K562 (cell line): ENCODE data around the gene SKIC8. TPM values are rescaled to one million over a fixed set of nuclear protein-coding genes. Genes with fewer than 3 reads are reported as not detected.

ENCODE experiments used
- HNRNPLL ChIP-seq: fragments of 200-400 bp; formaldehyde crosslinking; IDR thresholded peaks from 2 replicates; pipeline ENCODE4 v1.6.1; 2017; ENCODE audit warnings: low read length, low read depth, mild to moderate bottlenecking; ENCODE audit not compliant: poor library complexity, severe bottlenecking
- NCOA4 ChIP-seq: fragments of 450-650 bp; IDR thresholded peaks from 2 replicates; pipeline ENCODE4 v1.6.1; 2018; ENCODE audit warnings: mild to moderate bottlenecking; ENCODE audit not compliant: partially characterized antibody
- RAD21 ChIP-seq, 2 experiments: fragments of 250-450 bp in 1 of 2; fragments of 450-650 bp in 1 of 2; sonication (Bioruptor Pico) in 1 of 2; formaldehyde crosslinking in 1 of 2; IDR thresholded peaks in 1 of 2; conservative IDR thresholded peaks in 1 of 2; 2 replicates each; pipeline versions ENCODE4 v1.4.0 to v1.8.0; 2020 to 2022; ENCODE audit warnings: mild to moderate bottlenecking in 2 of 2, moderate library complexity in 1 of 2
- RBM14 ChIP-seq: fragments of 200-400 bp; formaldehyde crosslinking; IDR thresholded peaks from 2 replicates; pipeline ENCODE4 v1.6.1; 2018; ENCODE audit warnings: low read depth, mild to moderate bottlenecking, low read length, moderate library complexity, borderline replicate concordance; ENCODE audit not compliant: insufficient read depth
- SMAD2 ChIP-seq: fragments of 150-350 bp; IDR thresholded peaks from 2 replicates; pipeline ENCODE4 v1.6.1; 2014; ENCODE audit warnings: low read depth, mild to moderate bottlenecking, low read length
- SOX6 ChIP-seq: fragments of 450-650 bp; IDR thresholded peaks from 2 replicates; pipeline ENCODE4 v1.6.1; 2014; ENCODE audit warnings: mild to moderate bottlenecking
- ZEB2 ChIP-seq: fragments of 450-650 bp; IDR thresholded peaks from 2 replicates; pipeline ENCODE4 v1.6.1; 2016
- ZFPM2 ChIP-seq: fragments of 250-450 bp; sonication (Bioruptor Pico); IDR thresholded peaks from 2 replicates; pipeline ENCODE4 v1.5.1; 2022; ENCODE audit warnings: mild to moderate bottlenecking
- ZNF212 ChIP-seq: fragments of 450-650 bp; formaldehyde crosslinking; IDR thresholded peaks from 2 replicates; pipeline ENCODE4 v1.4.0; 2020; ENCODE audit warnings: mild to moderate bottlenecking
- ZNF695 ChIP-seq: fragments of 450-650 bp; formaldehyde crosslinking; IDR thresholded peaks from 2 replicates; pipeline ENCODE4 v1.4.0; 2020; ENCODE audit warnings: mild to moderate bottlenecking, moderate library complexity
- polyA plus RNA-seq, 8 experiments: library from polyadenylated mRNA; depleted of rRNA in 4 of 8; stranded (reverse) in 5 of 8; unstranded in 3 of 8; fragments of >200 nt; fragmentation: Nextera tagmentation in 2 of 8; fragmentation: Illumina TruSeq in 1 of 8; extraction: Ambion mirVana in 2 of 8; extraction: Trizol in 1 of 8; gene quantifications; 2 replicates each; pipeline versions ENCODE4 v1.2.1 to v1.2.3, GENCODE V29; 2011 to 2014; ENCODE audit warnings: inconsistent platforms in 1 of 8, missing spikeins in 1 of 8
- total RNA-seq, 7 experiments: library from RNA; depleted of rRNA in 6 of 7; stranded (reverse); fragments of >200 nt in 6 of 7; fragmentation: Illumina TruSeq in 2 of 7; extraction: Trizol in 2 of 7; gene quantifications; 2 replicates each; pipeline versions ENCODE4 v1.2.1 to v1.2.3, GENCODE V29; 2011 to 2021; ENCODE audit warnings: low replicate concordance in 1 of 7
- TF ChIP-seq, protein P1 (sequence below): IDR thresholded peaks from 2 replicates; pipeline ENCODE4 v1.6.1; 2011; ENCODE audit warnings: borderline replicate concordance, low read depth, mild to moderate bottlenecking, moderate library complexity, low read length; ENCODE audit not compliant: insufficient read depth, poor library complexity, severe bottlenecking
- TF ChIP-seq, protein P2 (sequence below): fragments of 250-450 bp; sonication (Bioruptor Pico); IDR thresholded peaks from 2 replicates; pipeline ENCODE4 v1.5.0; 2021; ENCODE audit warnings: mild to moderate bottlenecking, borderline replicate concordance
- TF ChIP-seq, protein P3 (sequence below): fragments of 450-650 bp; IDR thresholded peaks from 2 replicates; pipeline ENCODE4 v1.6.1; 2016
- TF ChIP-seq, protein P4 (sequence below): fragments of 250-450 bp; sonication (Bioruptor Pico); IDR thresholded peaks from 2 replicates; pipeline ENCODE4 v1.4.0; 2020

Gene SKIC8
- total and polyA plus RNA-seq, 9 of the 15 experiments (the other 6 are each of a cell fraction or from before 2014, with no cell fraction given): 79.5 to 389 (median 146) TPM

DNA sequence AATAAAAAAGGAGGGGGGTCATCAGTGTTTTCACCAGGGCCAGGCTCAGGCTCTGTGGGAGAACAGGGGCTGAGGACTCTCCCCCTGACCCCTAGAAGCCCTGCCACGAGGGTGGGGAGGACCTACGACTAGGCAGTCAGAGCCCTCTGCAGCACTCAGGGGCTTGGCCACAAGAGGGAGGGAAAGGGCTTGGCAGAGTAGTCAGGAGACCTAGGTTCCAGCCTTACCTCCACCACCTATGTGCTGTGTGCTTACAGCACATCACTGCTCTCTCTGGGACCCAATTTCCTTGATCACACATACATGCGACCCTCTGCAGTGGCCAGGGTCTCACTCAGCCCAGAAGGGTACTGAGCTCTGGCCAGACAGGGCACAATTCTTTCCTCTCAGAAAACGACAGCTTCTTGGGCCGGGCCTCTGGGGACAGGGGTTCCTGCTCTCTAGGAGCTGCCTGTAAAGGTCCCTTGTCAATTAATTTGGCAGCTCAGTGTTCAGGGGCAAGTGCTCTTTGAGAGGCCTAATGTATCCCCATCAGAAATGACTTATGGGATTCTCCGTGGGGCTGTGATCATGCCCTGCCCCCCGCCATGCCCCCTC is 16.4 kb upstream of the SKIC8 start (continued):
- TF ChIP-seq, protein P1, sequence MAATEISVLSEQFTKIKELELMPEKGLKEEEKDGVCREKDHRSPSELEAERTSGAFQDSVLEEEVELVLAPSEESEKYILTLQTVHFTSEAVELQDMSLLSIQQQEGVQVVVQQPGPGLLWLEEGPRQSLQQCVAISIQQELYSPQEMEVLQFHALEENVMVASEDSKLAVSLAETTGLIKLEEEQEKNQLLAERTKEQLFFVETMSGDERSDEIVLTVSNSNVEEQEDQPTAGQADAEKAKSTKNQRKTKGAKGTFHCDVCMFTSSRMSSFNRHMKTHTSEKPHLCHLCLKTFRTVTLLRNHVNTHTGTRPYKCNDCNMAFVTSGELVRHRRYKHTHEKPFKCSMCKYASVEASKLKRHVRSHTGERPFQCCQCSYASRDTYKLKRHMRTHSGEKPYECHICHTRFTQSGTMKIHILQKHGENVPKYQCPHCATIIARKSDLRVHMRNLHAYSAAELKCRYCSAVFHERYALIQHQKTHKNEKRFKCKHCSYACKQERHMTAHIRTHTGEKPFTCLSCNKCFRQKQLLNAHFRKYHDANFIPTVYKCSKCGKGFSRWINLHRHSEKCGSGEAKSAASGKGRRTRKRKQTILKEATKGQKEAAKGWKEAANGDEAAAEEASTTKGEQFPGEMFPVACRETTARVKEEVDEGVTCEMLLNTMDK: peak; percentile 25
- TF ChIP-seq ZNF695 (CRISPR knock-in tag): no peak
- TF ChIP-seq ZEB2: no peak
- no peak for TF ChIP-seq ZNF212 (CRISPR knock-in tag)
- TF ChIP-seq ZFPM2 (CRISPR knock-in tag): no peak
- peak in 1 of 2 experiments; percentile 43; a peak in 2 of 4 replicates for TF ChIP-seq RAD21 (CRISPR knock-in tag; conservative IDR thresholded peaks at IDR 0.05 in 1 of 2, IDR thresholded peaks at IDR 0.05 in 1 of 2)
- TF ChIP-seq, protein P2, sequence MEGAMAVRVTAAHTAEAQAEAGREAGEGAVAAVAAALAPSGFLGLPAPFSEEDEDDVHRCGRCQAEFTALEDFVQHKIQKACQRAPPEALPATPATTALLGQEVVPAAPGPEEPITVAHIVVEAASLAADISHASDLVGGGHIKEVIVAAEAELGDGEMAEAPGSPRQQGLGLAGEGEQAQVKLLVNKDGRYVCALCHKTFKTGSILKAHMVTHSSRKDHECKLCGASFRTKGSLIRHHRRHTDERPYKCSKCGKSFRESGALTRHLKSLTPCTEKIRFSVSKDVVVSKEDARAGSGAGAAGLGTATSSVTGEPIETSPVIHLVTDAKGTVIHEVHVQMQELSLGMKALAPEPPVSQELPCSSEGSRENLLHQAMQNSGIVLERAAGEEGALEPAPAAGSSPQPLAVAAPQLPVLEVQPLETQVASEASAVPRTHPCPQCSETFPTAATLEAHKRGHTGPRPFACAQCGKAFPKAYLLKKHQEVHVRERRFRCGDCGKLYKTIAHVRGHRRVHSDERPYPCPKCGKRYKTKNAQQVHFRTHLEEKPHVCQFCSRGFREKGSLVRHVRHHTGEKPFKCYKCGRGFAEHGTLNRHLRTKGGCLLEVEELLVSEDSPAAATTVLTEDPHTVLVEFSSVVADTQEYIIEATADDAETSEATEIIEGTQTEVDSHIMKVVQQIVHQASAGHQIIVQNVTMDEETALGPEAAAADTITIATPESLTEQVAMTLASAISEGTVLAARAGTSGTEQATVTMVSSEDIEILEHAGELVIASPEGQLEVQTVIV (CRISPR knock-in tag): no peak
- no peak for TF ChIP-seq SMAD2
- no peak for TF ChIP-seq HNRNPLL
- no peak for TF ChIP-seq NCOA4
- TF ChIP-seq RBM14: no peak
- TF ChIP-seq, protein P3, sequence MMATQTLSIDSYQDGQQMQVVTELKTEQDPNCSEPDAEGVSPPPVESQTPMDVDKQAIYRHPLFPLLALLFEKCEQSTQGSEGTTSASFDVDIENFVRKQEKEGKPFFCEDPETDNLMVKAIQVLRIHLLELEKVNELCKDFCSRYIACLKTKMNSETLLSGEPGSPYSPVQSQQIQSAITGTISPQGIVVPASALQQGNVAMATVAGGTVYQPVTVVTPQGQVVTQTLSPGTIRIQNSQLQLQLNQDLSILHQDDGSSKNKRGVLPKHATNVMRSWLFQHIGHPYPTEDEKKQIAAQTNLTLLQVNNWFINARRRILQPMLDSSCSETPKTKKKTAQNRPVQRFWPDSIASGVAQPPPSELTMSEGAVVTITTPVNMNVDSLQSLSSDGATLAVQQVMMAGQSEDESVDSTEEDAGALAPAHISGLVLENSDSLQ: no peak
- TF ChIP-seq, protein P4, sequence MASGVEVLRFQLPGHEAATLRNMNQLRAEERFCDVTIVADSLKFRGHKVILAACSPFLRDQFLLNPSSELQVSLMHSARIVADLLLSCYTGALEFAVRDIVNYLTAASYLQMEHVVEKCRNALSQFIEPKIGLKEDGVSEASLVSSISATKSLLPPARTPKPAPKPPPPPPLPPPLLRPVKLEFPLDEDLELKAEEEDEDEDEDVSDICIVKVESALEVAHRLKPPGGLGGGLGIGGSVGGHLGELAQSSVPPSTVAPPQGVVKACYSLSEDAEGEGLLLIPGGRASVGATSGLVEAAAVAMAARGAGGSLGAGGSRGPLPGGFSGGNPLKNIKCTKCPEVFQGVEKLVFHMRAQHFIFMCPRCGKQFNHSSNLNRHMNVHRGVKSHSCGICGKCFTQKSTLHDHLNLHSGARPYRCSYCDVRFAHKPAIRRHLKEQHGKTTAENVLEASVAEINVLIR (CRISPR knock-in tag): no peak
- no peak for TF ChIP-seq SOX6
